GM18507 (cell line): ENCODE measurements around the gene HPSE2.

Experiments
- DNase-seq: peaks from one replicate; pipeline ENCODE4 v3.0.0; 2011; ENCODE audit warnings: low read depth; ENCODE audit not compliant: insufficient read length; ENCODE audit errors: extremely low spot score
- FAIRE-seq: peaks from 2 replicates; lab custom pipeline; 2011; peaks lifted over from hg19 to GRCh38; lab: Jason Lieb, UNC

HPSE2 gene

GRCh38 chr10:98608411-98608810 lies 627.2 kb downstream of the HPSE2 start:
- FAIRE-seq: no peak
- DNase-seq: no peak

DNA sequence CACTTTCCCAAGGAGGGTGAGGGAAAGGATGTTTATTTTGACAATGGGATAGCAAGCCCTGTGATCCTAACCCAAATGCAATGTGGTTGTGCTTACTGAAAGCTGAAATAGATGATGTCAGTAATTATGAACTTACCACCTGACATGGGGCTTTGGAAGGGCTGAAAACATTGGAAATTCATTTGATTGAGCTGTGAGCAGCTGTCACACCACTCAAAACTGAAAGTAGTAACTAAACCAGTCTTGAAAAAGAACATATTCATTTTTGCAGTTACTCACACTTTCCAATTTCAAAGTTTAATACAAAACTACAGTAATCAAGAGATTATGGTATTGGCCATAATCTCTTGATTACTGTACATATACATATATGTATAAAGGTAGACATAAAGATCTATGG lies 633.4 kb downstream of the HPSE2 start:
- DNase-seq (no peak), FAIRE-seq (no peak)

GRCh38 chr10:98599032-98599610 lies 636.5 kb downstream of the HPSE2 start:
- no peak for DNase-seq
- FAIRE-seq: no peak

DNA sequence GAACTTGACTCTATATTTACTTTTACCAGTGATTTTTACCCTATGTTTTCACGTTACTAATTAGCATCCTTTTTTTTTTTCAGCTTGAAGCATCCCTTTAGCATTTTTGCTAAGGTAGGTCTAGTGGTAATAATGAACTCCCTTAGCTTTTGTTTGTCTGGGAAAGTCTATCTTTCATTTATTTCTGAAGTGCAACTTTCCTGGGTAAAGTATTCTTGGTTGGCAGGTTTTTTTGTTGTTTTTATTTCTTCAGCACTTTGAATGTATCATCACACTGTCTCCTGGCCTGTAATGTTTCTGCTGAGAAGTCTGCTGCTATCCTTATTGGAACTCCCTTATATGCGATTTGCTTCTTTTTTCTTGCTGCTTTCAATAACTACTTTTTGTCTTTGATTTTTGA lies 639.2 kb downstream of the HPSE2 start:
- FAIRE-seq: no peak
- no peak for DNase-seq

GRCh38 chr10:98589691-98590090 lies 646.0 kb downstream of the HPSE2 start:
- FAIRE-seq: no peak

DNA sequence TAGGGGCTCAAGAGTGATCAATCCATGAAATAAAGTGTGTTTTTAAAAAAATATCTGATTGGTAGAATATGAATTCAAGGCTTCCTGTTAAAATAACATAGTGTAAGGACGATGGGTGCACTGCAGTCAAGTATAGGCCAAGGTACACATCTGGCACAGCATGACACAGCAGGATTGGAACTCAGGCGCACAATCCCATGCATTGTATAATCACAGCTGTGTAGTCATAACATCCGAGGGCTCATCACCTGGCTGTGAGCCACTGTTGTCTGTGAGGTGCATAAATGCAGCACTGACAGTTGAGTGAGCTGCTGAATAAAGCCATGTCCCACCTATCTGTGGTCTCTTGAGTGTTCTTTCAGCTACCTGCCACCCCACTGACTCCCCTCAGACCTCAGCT lies 646.6 kb downstream of the HPSE2 start:
- no peak for FAIRE-seq
- DNase-seq: no peak

More at GRCh38 chr10:98589691-98590090, 646.0 kb downstream of the HPSE2 start:
- DNase-seq: no peak

DNA sequence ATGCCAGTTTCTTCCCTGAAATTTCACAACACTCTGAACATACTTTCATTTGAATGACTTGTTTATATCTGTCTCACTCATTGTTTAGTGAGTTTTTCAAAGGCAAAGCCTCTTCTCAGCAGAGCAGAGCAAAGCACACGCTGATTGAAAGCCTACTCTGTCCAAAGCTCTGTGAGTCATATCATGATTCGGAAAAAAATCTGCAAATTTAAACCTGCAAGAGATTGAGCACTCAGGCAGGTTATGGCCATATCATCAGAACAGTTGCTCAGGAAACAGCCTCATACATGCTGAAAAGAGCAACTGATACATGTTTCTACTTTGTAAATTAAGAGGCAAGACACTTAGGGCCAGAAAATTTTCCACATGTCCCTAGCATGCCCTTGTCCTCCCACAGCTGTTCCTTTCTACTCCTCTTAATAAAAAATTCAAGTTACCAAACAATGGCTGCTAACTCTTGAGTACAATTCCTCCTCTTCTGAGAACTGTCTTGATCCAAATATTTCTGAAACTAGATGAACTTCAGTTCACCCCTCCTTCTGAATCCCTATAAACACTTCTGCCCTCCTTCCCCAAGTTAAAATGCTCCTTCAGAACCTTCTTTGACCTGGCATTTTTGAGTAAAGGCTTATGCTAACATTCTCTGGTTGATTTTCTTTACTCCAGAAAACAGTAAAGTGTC lies 648.4 kb downstream of the HPSE2 start:
- FAIRE-seq (no peak), DNase-seq (no peak)

DNA sequence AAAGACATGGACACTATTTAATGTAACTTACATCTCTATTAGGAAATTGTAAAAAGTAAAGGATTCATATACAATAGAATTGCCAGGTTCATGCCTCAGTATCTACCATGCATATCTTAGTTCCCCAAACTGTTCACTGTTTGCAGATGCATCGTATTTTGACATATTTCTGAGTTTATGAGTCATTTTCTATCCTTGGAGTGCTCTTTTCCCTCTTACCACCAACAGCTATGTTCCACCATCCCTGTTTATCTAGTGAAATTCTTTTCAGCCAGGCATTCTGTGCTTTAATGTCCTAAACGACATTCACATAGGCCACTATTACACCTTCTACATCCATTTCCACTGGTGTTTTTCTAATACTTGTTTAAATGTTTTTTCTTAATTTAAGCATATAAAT lies 649.6 kb downstream of the HPSE2 start:
- DNase-seq: no peak
- no peak for FAIRE-seq

DNA sequence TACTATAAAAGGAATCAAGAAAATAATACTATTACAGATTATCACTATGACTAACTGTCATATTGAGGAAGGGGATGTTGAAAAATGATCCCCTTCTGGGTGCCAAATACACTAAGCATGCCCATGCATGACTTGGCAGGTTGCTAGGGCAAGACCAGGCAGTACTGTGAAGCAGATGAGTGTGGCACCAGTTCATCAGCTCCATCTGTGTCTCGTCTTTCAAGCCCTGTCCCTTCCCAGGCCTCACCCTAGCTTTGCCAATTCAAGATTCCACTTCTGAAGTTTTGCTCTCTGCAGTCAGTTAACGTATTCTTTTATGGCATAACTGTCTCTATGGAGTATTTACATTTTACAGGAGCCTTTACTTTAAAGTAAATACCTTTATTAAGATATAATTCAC lies 653.3 kb downstream of the HPSE2 start:
- no peak for FAIRE-seq
- no peak for DNase-seq

GRCh38 chr10:98577578-98577977 lies 658.1 kb downstream of the HPSE2 start:
- FAIRE-seq: no peak
- DNase-seq: no peak

DNA sequence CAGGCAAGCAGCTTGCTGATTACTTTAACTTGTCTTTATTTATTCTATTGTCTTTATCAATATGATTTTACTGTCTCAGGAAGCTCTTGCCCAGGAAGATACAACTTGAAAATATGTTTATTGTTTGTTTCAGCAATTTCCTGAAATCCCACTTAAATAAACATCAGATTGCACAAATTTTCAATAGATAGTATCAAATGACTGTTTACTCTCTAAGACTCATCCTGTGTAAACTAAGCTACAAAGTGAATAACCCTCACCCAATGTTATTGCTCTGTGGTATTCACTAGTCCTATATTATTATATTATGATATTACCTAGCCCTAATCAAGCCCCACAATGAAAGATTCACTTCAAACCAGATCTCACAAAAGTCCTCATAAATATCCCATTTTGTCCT lies 658.5 kb downstream of the HPSE2 start:
- DNase-seq (no peak), FAIRE-seq (no peak)

DNA sequence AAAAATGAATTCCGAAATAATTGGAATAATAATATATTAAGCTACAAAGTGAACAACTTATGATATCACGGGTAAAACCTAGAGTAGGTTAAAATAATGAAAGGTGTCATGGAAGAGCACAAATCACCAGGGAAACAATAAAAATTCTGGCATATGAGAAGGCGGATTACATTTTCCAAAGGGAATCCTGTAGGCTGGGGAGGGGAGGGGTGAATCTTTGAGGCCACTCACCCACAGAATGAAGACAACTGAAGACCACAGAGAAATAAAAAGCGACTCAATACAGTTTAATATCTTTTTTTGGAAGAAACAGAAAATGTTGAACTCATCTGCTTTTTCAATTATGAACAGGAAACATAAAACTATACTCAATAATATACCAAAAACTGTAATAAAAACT lies 659.6 kb downstream of the HPSE2 start:
- DNase-seq (no peak), FAIRE-seq (no peak)

DNA sequence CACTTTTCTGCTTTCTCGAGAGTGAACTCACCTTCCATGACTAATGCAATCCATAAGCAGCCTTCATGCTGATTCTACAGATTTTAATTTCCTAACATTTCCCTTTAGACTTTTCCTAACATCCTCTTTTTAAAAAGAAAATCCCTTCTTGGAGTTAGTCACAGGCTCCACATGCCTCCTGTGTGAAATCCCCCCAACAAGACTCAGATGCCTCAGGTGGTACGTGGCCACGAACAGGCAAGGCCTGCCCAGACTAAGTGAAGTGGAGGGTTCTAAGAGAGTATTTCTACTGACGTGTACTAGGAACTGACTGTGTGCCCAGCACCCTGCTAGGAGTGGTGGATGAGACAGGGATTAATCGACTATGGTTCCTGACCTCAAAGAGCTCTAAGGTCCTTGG lies 663.1 kb downstream of the HPSE2 start:
- no peak for FAIRE-seq

GRCh38 chr10:98570834-98571233 lies 664.8 kb downstream of the HPSE2 start:
- FAIRE-seq (no peak), DNase-seq (no peak)

More for the DNA sequence above, 663.1 kb downstream of the HPSE2 start:
- no peak for DNase-seq

- FAIRE-seq (no peak), DNase-seq (no peak)
These were observed 665.8 kb downstream of the HPSE2 start for GRCh38 chr10:98569853-98570252.

DNA sequence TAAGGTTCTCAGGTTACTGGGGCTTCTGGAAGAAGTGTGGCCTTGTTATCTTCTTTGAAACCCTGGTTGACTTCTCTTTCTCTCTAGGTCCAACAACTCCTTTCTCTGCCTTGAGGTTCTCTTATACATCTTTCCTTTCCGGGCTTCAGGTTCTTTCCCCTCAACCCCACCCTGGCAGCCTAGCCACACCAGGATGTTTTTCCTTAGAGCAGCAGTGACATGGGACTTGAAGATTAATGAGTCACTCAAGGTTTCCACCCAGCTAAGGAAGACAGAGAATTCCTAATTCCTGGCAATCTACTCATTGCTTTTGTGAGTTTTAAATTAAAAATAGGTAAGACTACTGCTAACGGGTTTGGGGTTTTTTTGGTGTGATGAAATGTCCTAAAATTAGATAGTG lies 667.1 kb downstream of the HPSE2 start:
- no peak for FAIRE-seq
- no peak for DNase-seq

- DNase-seq (no peak), FAIRE-seq (no peak)
These were observed 668.1 kb downstream of the HPSE2 start for GRCh38 chr10:98567391-98568133.

GRCh38 chr10:98563811-98564210 lies 671.8 kb downstream of the HPSE2 start:
- no peak for FAIRE-seq
- DNase-seq: no peak

GRCh38 chr10:98560565-98560964 lies 675.1 kb downstream of the HPSE2 start:
- FAIRE-seq (no peak), DNase-seq (no peak)

- FAIRE-seq (no peak), DNase-seq (no peak)
These were observed 679.6 kb downstream of the HPSE2 start for GRCh38 chr10:98556061-98556460.
